K562 (cell line): ENCODE measurements around the gene DNASE1L2. TPM values are rescaled to one million over a fixed set of nuclear protein-coding genes. Genes with fewer than 3 reads are reported as not detected.

Experiments used
- BHLHE40 ChIP-seq: IDR thresholded peaks from 2 replicates; pipeline ENCODE4 v1.6.1; 2011; ENCODE audit warnings: low read length, improper control_type of control experiment
- CEBPG ChIP-seq, 3 experiments: fragments of 200-800 bp in 1 of 3; sonication (Bioruptor generic) in 1 of 3; sonication (generic) in 1 of 3; formaldehyde crosslinking in 1 of 3; IDR thresholded peaks in 2 of 3; conservative IDR thresholded peaks in 1 of 3; 2 replicates each; pipeline versions ENCODE4 v1.6.1 to v1.8.0; 2016 to 2022; ENCODE audit warnings: missing compliant biosample characterization in 2 of 3, missing genetic modification characterization in 2 of 3, mild to moderate bottlenecking in 1 of 3, missing genetic modification reagents in 1 of 3
- MEF2A ChIP-seq: IDR thresholded peaks from 2 replicates; pipeline ENCODE4 v1.6.1; 2011; ENCODE audit warnings: low read depth, mild to moderate bottlenecking, low read length, moderate library complexity; ENCODE audit not compliant: control insufficient read depth
- NBN ChIP-seq: fragments of 450-650 bp; IDR thresholded peaks from 2 replicates; pipeline ENCODE4 v1.6.1; 2016; ENCODE audit warnings: low read depth, mild to moderate bottlenecking
- NUFIP1 ChIP-seq: fragments of 450-650 bp; IDR thresholded peaks from 2 replicates; pipeline ENCODE4 v1.6.1; 2018; ENCODE audit not compliant: partially characterized antibody
- PHB2 ChIP-seq: fragments of 450-650 bp; IDR thresholded peaks from 2 replicates; pipeline ENCODE4 v1.6.1; 2017; ENCODE audit warnings: low read depth
- REST ChIP-seq, 2 experiments: fragments of 450-650 bp; formaldehyde crosslinking in 1 of 2; IDR thresholded peaks; 2 replicates each; pipeline versions ENCODE4 v1.4.0 to v1.6.1; 2014 to 2020; ENCODE audit warnings: mild to moderate bottlenecking in 2 of 2, borderline replicate concordance in 1 of 2, low read depth in 1 of 2
- SP1 ChIP-seq: sonication (generic); formaldehyde crosslinking; IDR thresholded peaks from 2 replicates; pipeline ENCODE4 v1.8.1; 2022; ENCODE audit warnings: mild to moderate bottlenecking, missing genetic modification reagents
- ZBTB2 ChIP-seq: fragments of 450-650 bp; IDR thresholded peaks from 2 replicates; pipeline ENCODE4 v1.6.1; 2016; ENCODE audit warnings: antibody characterized with exemption
- ZNF239 ChIP-seq: fragments of 250-450 bp; sonication (Bioruptor Pico); IDR thresholded peaks from 2 replicates; pipeline ENCODE4 v1.4.0; 2020; ENCODE audit warnings: mild to moderate bottlenecking
- ZNF518B ChIP-seq: fragments of 250-450 bp; sonication (Bioruptor Pico); IDR thresholded peaks from 2 replicates; pipeline ENCODE4 v1.5.0; 2021; ENCODE audit warnings: mild to moderate bottlenecking, moderate library complexity
- ZNF561 ChIP-seq: fragments of 450-650 bp; formaldehyde crosslinking; conservative IDR thresholded peaks from 2 replicates; pipeline ENCODE4 v1.4.0; 2020; ENCODE audit warnings: mild to moderate bottlenecking, moderate library complexity
- ZNF644 ChIP-seq: fragments of 200-800 bp; sonication (Bioruptor generic); IDR thresholded peaks from 2 replicates; pipeline ENCODE4 v1.6.1; 2016; ENCODE audit warnings: low read depth, missing genetic modification characterization, missing compliant biosample characterization
- polyA plus RNA-seq, 8 experiments: library from polyadenylated mRNA; depleted of rRNA in 4 of 8; stranded (reverse) in 5 of 8; unstranded in 3 of 8; fragments of >200 nt; fragmentation: Nextera tagmentation in 2 of 8; fragmentation: Illumina TruSeq in 1 of 8; extraction: Ambion mirVana in 2 of 8; extraction: Trizol in 1 of 8; gene quantifications; 2 replicates each; pipeline versions ENCODE4 v1.2.1 to v1.2.3, GENCODE V29; 2011 to 2014; ENCODE audit warnings: inconsistent platforms in 1 of 8, missing spikeins in 1 of 8
- total RNA-seq, 7 experiments: library from RNA; depleted of rRNA in 6 of 7; stranded (reverse); fragments of >200 nt in 6 of 7; fragmentation: Illumina TruSeq in 2 of 7; extraction: Trizol in 2 of 7; gene quantifications; 2 replicates each; pipeline versions ENCODE4 v1.2.1 to v1.2.3, GENCODE V29; 2011 to 2021; ENCODE audit warnings: low replicate concordance in 1 of 7

Gene DNASE1L2
- total and polyA plus RNA-seq, 9 of the 15 experiments (the other 6 are each of a cell fraction or from before 2014, with no cell fraction given) = 0.08 to 2.7 (median 1.7) TPM; not detected in 1

- TF ChIP-seq CEBPG (CRISPR knock-in tag; IDR thresholded peaks at IDR 0.05) (peak; percentile 98), CEBPG (tag; conservative IDR thresholded peaks at IDR 0.05 in 1 of 2, IDR thresholded peaks at IDR 0.05 in 1 of 2) (peak; percentile 93 to 95), PHB2 (no peak), BHLHE40 (peak; percentile 7; the same call in 1 of the 2 replicates), ZNF239 (CRISPR knock-in tag) (no peak), ZNF644 (tag) (no peak), SP1 (CRISPR knock-in tag) (peak; percentile 98), ZBTB2 (no peak), ZNF518B (no peak), NBN (no peak), MEF2A (no peak), NUFIP1 (no peak), REST (IDR thresholded peaks at IDR 0.05; ENCODE audit: borderline replicate concordance) (no peak), REST (CRISPR knock-in tag; IDR thresholded peaks at IDR 0.05; ENCODE audit: low read depth) (no peak), ZNF561 (CRISPR knock-in tag) (no peak)
Observed at GRCh38 chr16:2223221-2223941, 12.9 kb upstream of the DNASE1L2 start, which contains the start of gene E4F1 (continued).
